ENCODE measurements around the gene MCM9.

DNA sequence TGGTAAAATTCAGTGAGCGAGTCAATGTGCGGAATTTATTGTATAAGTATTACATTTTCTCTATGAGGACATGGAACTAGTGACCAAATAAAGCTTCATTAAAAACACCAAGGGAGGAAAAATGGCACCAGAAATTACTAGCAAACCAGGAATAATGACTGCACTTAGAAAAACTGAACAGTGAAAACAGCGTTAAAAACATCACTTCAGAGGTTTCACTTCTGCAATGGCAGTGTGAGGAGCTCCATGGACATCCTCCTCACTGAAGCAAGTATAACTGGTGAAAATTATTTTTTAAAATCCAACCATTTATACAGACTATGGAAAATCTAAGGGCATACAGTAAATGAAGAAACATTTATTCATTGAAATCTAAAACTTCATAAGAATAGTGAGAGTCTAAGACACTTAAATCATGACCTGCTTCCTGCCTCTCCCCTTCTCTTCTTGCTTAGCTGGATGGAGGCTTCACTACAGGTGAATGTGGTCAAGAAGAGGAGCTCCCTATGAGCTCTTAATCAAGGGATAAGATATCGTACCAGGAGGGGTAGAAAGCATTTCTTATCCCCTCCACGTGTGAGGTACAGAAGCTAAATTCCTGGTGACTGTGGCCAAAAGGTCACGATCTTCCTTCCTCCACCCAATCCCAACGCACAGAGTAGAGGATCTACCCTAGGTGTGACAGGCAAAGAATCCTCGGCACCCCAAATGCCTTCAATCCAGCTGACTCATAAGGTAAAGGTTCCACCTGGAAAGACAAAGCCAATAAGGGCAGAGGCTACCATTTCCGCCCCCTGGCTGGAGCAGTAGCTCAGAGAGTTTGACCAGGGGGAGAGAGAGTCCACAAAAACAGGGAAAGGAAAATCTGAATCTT, 53.3 kb downstream of the MCM9 start:
- TF ChIP-seq, protein P1, sequence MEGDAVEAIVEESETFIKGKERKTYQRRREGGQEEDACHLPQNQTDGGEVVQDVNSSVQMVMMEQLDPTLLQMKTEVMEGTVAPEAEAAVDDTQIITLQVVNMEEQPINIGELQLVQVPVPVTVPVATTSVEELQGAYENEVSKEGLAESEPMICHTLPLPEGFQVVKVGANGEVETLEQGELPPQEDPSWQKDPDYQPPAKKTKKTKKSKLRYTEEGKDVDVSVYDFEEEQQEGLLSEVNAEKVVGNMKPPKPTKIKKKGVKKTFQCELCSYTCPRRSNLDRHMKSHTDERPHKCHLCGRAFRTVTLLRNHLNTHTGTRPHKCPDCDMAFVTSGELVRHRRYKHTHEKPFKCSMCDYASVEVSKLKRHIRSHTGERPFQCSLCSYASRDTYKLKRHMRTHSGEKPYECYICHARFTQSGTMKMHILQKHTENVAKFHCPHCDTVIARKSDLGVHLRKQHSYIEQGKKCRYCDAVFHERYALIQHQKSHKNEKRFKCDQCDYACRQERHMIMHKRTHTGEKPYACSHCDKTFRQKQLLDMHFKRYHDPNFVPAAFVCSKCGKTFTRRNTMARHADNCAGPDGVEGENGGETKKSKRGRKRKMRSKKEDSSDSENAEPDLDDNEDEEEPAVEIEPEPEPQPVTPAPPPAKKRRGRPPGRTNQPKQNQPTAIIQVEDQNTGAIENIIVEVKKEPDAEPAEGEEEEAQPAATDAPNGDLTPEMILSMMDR (IDR thresholded peaks at IDR 0.05; ENCODE audit: insufficient read depth, low read length) = no peak
- TF ChIP-seq POLR2AphosphoS5 (IDR thresholded peaks at IDR 0.05; ENCODE audit: low read depth) = no peak
- TF ChIP-seq REST (IDR thresholded peaks at IDR 0.05; ENCODE audit: insufficient replicate concordance, low read depth) = no peak
- no peak for TF ChIP-seq SPI1 (IDR thresholded peaks at IDR 0.05; ENCODE audit: borderline replicate concordance, low read depth)
- no peak for TF ChIP-seq GABPA (IDR thresholded peaks at IDR 0.05; ENCODE audit: low read depth)
